Measurements from ENCODE around the gene MAN2B2. TPM values are rescaled to one million over a fixed set of nuclear protein-coding genes. Genes with fewer than 3 reads are reported as not detected.

Gene MAN2B2
- total and polyA plus RNA-seq, 8 donors = 12.7 to 22.9 (median 17.1) TPM

- FAIRE-seq (no peak), ATAC-seq (no peak), DNase-seq (no peak)
- Histone ChIP-seq H3K27ac (no peak overlapping the region), H3K9me3 (no peaks in the 10 kb centered on the region), H3K4me3 (no peak overlapping the region), H3K27me3 (no peaks in the 10 kb centered on the region), H3K4me1 (peaks cover 6 to 13% (median 9%) of the 10 kb centered on the region in 3 donors), H3K36me3 (peaks cover 0 to 15% (median 14%) of the 10 kb centered on the region in 3 donors)
- WGBS, 2 donors = 92 to 95% methylated on average over 6 of the region's 6 CpGs
- TF ChIP-seq CTCF (IDR thresholded peaks at IDR 0.05) = no peak
- intact Hi-C loops (cut with DNase I) = no loop called here
Measured at GRCh38 chr4:6580353-6580752, 5.4 kb downstream of the MAN2B2 start.

GRCh38 chr4:6581566-6582121, 6.7 kb downstream of the MAN2B2 start:
- Histone ChIP-seq H3K4me3 (no peak overlapping the region), H3K27me3 (no peaks in the 10 kb centered on the region), H3K4me1 (peaks cover 0 to 2% (median under 1%) of the 10 kb centered on the region in 3 donors), H3K9me3 (no peaks in the 10 kb centered on the region), H3K27ac (no peak overlapping the region), H3K36me3 (peaks cover 0 to 15% (median 14%) of the 10 kb centered on the region in 3 donors)
- intact Hi-C loops (cut with DNase I) = no loop called here
- TF ChIP-seq CTCF (IDR thresholded peaks at IDR 0.05) = no peak
- DNase-seq (peak in 1 of 6 donors; percentile 51), FAIRE-seq (no peak), ATAC-seq (no peak)
- WGBS, 2 donors = 94 to 98% methylated on average over 11 of the region's 11 CpGs

GRCh38 chr4:6582889-6583490, 8.0 kb downstream of the MAN2B2 start:
- no peak for TF ChIP-seq CTCF (IDR thresholded peaks at IDR 0.05)
- WGBS, 2 donors = 93 to 96% methylated on average over 4 of the region's 4 CpGs
- no peak overlapping the region for H3K27ac ChIP-seq
- ATAC-seq (peak in 1 of 4 donors; percentile 41), DNase-seq (peak in 1 of 6 donors; percentile 7), FAIRE-seq (no peak)
- intact Hi-C loops (cut with DNase I) = no loop called here
- H3K36me3 ChIP-seq = peaks cover 0 to 15% (median 14%) of the 10 kb centered on the region in 3 donors
- H3K27me3 ChIP-seq = no peaks in the 10 kb centered on the region
- H3K4me3 ChIP-seq = no peak overlapping the region
- no peaks in the 10 kb centered on the region for H3K4me1 ChIP-seq
- H3K9me3 ChIP-seq = no peaks in the 10 kb centered on the region

- FAIRE-seq (no peak), ATAC-seq (no peak), DNase-seq (peak in 1 of 6 donors; percentile 39)
- Histone ChIP-seq H3K27me3 (no peaks in the 10 kb centered on the region), H3K9me3 (no peaks in the 10 kb centered on the region), H3K36me3 (peaks cover 0 to 9% (median 5%) of the 10 kb centered on the region in 3 donors), H3K27ac (no peak overlapping the region), H3K4me3 (no peak overlapping the region), H3K4me1 (no peaks in the 10 kb centered on the region)
- TF ChIP-seq CTCF (IDR thresholded peaks at IDR 0.05) = no peak
- intact Hi-C loops (cut with DNase I) = no loop called here
- 95 to 96% methylated on average over 7 of the region's 7 CpGs for WGBS, 2 donors
Measured at GRCh38 chr4:6584865-6585264, 9.9 kb downstream of the MAN2B2 start.

- no peak overlapping the region for H3K4me3 ChIP-seq
- H3K4me1 ChIP-seq = no peaks in the 10 kb centered on the region
- 90% methylated on average over 22 to 26 of the region's 26 CpGs for WGBS, 2 donors
- intact Hi-C loops (cut with DNase I) = no loop called here
- TF ChIP-seq CTCF (IDR thresholded peaks at IDR 0.05) = no peak
- peak in 1 of 6 donors; percentile 51 for DNase-seq
- no peaks in the 10 kb centered on the region for H3K36me3 ChIP-seq
- no peaks in the 10 kb centered on the region for H3K27me3 ChIP-seq
- H3K9me3 ChIP-seq = no peaks in the 10 kb centered on the region
- no peak for FAIRE-seq
- ATAC-seq = no peak
- H3K27ac ChIP-seq = no peak overlapping the region
Measured at GRCh38 chr4:6586715-6587325, 11.8 kb downstream of the MAN2B2 start.
